Ramos (cell line): Measurements from ENCODE around the gene PDE8A.
"Not testable (repeated sequence)": the region's sequence is repeated elsewhere in the genome, so short reads cannot be mapped to it uniquely, and the experiment has no call there.

Experiments used
- in situ Hi-C: fragments of 300-500 bp; cut with MboI; formaldehyde crosslinking; loops from one replicate; pipeline ENCODE4 v1.14.3; 2022; ENCODE audit warnings: low sequenced_read_pairs; ENCODE audit not compliant: unreplicated experiment

The PDE8A gene

GRCh38 chr15:84987949-84988624 is 6.4 kb downstream of the PDE8A start:
- in situ Hi-C loops = no loop called here

- in situ Hi-C loops = no loop called here
Observed at GRCh38 chr15:84988909-84989644, 7.4 kb downstream of the PDE8A start.

GRCh38 chr15:84990507-84990906 is 8.9 kb downstream of the PDE8A start:
- in situ Hi-C loops = no loop called here

GRCh38 chr15:84991014-84991712 is 9.5 kb downstream of the PDE8A start:
- in situ Hi-C loops = no loop called here

- in situ Hi-C loops = no loop called here
Observed at GRCh38 chr15:84992157-84992944, 10.7 kb downstream of the PDE8A start.

- in situ Hi-C loops = no loop called here
Observed at GRCh38 chr15:84996055-84996454, 14.4 kb downstream of the PDE8A start.

GRCh38 chr15:84996714-84997113 is 15.1 kb downstream of the PDE8A start:
- in situ Hi-C loops = not testable (repeated sequence)

- in situ Hi-C loops = not testable (repeated sequence)
Observed at GRCh38 chr15:84997214-84997613, 15.6 kb downstream of the PDE8A start.

GRCh38 chr15:85000189-85000864 is 18.7 kb downstream of the PDE8A start:
- in situ Hi-C loops = no loop called here

GRCh38 chr15:85000937-85001336 is 19.3 kb downstream of the PDE8A start:
- in situ Hi-C loops = no loop called here

- in situ Hi-C loops = no loop called here
Observed at GRCh38 chr15:85002517-85002916, 20.9 kb downstream of the PDE8A start.

GRCh38 chr15:85003593-85004312 is 22.1 kb downstream of the PDE8A start:
- in situ Hi-C loops = no loop called here

GRCh38 chr15:85004550-85004949 is 22.9 kb downstream of the PDE8A start:
- in situ Hi-C loops = no loop called here

GRCh38 chr15:85005319-85005718 is 23.7 kb downstream of the PDE8A start:
- in situ Hi-C loops = no loop called here

GRCh38 chr15:85005746-85006145 is 24.1 kb downstream of the PDE8A start:
- in situ Hi-C loops = no loop called here

- in situ Hi-C loops = no loop called here
Observed at GRCh38 chr15:85006201-85006600, 24.5 kb downstream of the PDE8A start.

- in situ Hi-C loops = no loop called here
Observed at GRCh38 chr15:85006655-85007054, 25.0 kb downstream of the PDE8A start.

- in situ Hi-C loops = no loop called here
Observed at GRCh38 chr15:85007137-85007536, 25.5 kb downstream of the PDE8A start.

GRCh38 chr15:85007741-85008397 is 26.2 kb downstream of the PDE8A start:
- in situ Hi-C loops = no loop called here
